ENCODE measurements around the gene TBC1D22B. TPM values are rescaled to one million over a fixed set of nuclear protein-coding genes. Genes with fewer than 3 reads are reported as not detected.

The TBC1D22B gene
- total and polyA plus RNA-seq, 2 of the 13 experiments (the other 11 are each of a cell fraction or from before 2014, with no cell fraction given): 9.7 to 12.9 TPM

- TF ChIP-seq, protein P1, sequence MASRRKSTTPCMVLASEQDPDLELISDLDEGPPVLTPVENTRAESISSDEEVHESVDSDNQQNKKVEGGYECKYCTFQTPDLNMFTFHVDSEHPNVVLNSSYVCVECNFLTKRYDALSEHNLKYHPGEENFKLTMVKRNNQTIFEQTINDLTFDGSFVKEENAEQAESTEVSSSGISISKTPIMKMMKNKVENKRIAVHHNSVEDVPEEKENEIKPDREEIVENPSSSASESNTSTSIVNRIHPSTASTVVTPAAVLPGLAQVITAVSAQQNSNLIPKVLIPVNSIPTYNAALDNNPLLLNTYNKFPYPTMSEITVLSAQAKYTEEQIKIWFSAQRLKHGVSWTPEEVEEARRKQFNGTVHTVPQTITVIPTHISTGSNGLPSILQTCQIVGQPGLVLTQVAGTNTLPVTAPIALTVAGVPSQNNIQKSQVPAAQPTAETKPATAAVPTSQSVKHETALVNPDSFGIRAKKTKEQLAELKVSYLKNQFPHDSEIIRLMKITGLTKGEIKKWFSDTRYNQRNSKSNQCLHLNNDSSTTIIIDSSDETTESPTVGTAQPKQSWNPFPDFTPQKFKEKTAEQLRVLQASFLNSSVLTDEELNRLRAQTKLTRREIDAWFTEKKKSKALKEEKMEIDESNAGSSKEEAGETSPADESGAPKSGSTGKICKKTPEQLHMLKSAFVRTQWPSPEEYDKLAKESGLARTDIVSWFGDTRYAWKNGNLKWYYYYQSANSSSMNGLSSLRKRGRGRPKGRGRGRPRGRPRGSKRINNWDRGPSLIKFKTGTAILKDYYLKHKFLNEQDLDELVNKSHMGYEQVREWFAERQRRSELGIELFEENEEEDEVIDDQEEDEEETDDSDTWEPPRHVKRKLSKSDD (CRISPR knock-in tag; IDR thresholded peaks at IDR 0.05; ENCODE audit: low read depth): no peak
- no peak for TF ChIP-seq ZNF446 (CRISPR knock-in tag; IDR thresholded peaks at IDR 0.05)
- no peak for TF ChIP-seq SRY (CRISPR knock-in tag; IDR thresholded peaks at IDR 0.05)
- TF ChIP-seq ZNF136 (CRISPR knock-in tag; IDR thresholded peaks at IDR 0.05; ENCODE audit: low read depth): 0 out of 2 replicates have a peak, but pooled peaks have one; percentile 11
- 0 out of 2 replicates have a peak, but pooled peaks have one; percentile 30 for TF ChIP-seq ZMYM2 (CRISPR knock-in tag; IDR thresholded peaks at IDR 0.05)
- TF ChIP-seq NR1H2 (CRISPR knock-in tag; IDR thresholded peaks at IDR 0.05; ENCODE audit: borderline replicate concordance, low read depth): no peak
- no peak for TF ChIP-seq ZFYVE20 (CRISPR knock-in tag; IDR thresholded peaks at IDR 0.05; ENCODE audit: borderline replicate concordance, low read depth)
- TF ChIP-seq XRCC5 (optimal IDR thresholded peaks at IDR 0.05; ENCODE audit: low read length): peak; percentile 84
- TF ChIP-seq, protein P2, sequence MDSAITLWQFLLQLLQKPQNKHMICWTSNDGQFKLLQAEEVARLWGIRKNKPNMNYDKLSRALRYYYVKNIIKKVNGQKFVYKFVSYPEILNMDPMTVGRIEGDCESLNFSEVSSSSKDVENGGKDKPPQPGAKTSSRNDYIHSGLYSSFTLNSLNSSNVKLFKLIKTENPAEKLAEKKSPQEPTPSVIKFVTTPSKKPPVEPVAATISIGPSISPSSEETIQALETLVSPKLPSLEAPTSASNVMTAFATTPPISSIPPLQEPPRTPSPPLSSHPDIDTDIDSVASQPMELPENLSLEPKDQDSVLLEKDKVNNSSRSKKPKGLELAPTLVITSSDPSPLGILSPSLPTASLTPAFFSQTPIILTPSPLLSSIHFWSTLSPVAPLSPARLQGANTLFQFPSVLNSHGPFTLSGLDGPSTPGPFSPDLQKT (CRISPR knock-in tag; IDR thresholded peaks at IDR 0.05; ENCODE audit: borderline replicate concordance): no peak
- no peak for TF ChIP-seq CREBL2 (CRISPR knock-in tag; IDR thresholded peaks at IDR 0.05; ENCODE audit: borderline replicate concordance)
- TF ChIP-seq, protein P3, sequence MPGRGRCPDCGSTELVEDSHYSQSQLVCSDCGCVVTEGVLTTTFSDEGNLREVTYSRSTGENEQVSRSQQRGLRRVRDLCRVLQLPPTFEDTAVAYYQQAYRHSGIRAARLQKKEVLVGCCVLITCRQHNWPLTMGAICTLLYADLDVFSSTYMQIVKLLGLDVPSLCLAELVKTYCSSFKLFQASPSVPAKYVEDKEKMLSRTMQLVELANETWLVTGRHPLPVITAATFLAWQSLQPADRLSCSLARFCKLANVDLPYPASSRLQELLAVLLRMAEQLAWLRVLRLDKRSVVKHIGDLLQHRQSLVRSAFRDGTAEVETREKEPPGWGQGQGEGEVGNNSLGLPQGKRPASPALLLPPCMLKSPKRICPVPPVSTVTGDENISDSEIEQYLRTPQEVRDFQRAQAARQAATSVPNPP (CRISPR knock-in tag; IDR thresholded peaks at IDR 0.05): no peak
- TF ChIP-seq SMARCC2 (IDR thresholded peaks at IDR 0.05): no peak
- no peak for TF ChIP-seq ZNF609 (CRISPR knock-in tag; IDR thresholded peaks at IDR 0.05; ENCODE audit: borderline replicate concordance)
- no peak for TF ChIP-seq CBX2 (IDR thresholded peaks at IDR 0.05; ENCODE audit: low read depth, low read length)
- no peak for TF ChIP-seq CBX2 (CRISPR knock-in tag; IDR thresholded peaks at IDR 0.05; ENCODE audit: low read depth)
- TF ChIP-seq, protein P4, sequence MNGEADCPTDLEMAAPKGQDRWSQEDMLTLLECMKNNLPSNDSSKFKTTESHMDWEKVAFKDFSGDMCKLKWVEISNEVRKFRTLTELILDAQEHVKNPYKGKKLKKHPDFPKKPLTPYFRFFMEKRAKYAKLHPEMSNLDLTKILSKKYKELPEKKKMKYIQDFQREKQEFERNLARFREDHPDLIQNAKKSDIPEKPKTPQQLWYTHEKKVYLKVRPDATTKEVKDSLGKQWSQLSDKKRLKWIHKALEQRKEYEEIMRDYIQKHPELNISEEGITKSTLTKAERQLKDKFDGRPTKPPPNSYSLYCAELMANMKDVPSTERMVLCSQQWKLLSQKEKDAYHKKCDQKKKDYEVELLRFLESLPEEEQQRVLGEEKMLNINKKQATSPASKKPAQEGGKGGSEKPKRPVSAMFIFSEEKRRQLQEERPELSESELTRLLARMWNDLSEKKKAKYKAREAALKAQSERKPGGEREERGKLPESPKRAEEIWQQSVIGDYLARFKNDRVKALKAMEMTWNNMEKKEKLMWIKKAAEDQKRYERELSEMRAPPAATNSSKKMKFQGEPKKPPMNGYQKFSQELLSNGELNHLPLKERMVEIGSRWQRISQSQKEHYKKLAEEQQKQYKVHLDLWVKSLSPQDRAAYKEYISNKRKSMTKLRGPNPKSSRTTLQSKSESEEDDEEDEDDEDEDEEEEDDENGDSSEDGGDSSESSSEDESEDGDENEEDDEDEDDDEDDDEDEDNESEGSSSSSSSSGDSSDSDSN (CRISPR knock-in tag; IDR thresholded peaks at IDR 0.05): peak; percentile 18; the same call in 1 of the 2 replicates
- TF ChIP-seq EED (CRISPR knock-in tag; IDR thresholded peaks at IDR 0.05): no peak
Observed at GRCh38 chr6:37207903-37208456, 49.6 kb upstream of the TBC1D22B start (continued).

Data from HepG2 (cell line).